ENCODE measurements around the gene ARHGEF35.
"Not testable (repeated sequence)": the region's sequence is repeated elsewhere in the genome, so short reads cannot be mapped to it uniquely, and the experiment has no call there.

ARHGEF35 gene

DNA sequence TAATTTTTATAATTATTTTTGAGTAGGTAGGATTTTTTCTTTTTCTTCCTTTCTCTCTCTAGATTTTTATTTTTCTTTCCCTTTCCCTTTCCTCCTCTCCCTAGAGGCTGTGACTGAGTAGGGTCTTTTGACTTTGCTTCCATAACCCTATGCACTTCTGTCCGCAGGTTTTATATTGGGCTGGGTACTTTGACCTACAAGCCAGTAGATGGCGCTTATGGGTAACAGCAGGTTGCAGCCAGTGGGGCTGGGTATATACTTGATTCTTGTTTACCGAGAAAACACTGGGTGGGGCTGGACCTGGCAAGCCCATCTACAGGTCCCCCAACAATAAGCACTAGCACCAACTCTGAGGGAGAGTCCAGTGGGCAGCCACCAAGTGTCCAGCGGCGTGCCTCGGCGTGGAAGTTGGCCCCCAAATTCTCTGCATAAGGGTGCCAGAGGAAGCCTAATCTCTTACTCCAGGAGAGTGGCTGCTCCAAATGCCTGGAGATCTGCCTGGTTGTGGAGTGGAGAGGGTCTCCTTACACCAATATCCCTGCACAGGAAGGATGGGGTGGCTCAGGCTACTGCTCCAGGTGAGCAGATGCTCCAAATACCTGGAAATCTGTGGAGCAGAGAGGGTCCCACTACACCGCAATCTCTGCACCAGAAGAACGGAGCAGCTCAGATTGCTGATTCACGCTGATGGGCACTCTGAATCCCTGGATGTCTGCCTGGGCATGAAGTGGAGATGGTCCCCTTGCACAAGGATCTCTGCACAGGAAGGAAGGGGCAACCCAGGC, 17.1 kb downstream of the ARHGEF35 start:
- DNase-seq: not testable (repeated sequence)

DNA sequence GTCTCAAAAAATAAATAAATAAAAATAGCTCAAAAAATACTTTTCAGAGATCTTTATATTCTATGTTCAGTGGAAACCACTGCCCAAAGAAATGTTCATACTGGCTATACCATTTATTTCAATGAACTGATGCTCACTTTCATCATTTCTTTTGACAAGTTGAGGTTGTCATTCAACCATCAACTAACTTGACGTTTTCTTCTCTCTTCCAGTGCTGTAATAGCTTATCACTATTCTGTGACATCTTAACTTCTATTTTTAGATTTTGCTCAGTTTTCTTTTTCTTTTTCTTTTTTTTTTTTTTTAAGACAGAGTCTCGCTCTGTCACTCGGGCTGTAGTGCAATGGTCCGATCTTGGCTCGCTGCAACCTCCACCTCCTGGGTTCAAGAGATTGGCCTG, 21.0 kb downstream of the ARHGEF35 start:
- no peak for DNase-seq

DNA sequence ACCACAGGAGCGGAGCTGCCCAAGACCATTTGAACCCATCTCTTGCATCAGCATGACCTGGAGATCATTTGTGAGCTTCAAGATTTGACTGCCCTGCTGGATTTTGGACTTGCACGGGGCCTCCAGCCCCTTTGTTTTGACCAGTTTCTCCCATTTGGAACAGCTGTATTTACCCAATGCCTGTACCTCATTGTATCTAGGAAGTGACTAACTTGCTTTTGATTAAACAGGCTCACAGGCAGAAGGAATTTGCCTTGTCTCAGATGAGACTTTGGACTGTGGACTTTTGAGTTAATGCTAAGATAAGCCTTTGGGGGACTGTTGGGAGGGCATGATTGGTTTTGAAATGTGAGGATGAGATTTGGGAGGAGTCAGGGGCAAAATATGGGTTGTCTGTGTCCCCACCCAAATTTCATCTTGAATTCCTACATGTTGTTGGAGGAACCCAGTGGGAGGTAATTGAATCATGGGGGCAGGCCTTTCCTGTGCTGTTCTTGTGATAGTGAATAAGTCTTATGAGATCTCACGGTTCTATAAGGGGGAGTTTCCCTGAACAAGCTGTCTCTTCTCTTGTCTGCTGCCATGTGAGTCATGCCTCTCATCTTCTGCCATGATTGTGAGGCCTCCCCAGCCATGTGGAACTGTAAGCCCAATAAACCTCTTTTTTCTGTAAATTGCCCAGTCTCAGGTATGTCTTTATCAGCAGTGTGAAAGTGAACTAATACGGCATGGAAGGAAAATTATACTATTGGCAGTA, 23.9 kb downstream of the ARHGEF35 start:
- DNase-seq: not testable (repeated sequence)

DNA sequence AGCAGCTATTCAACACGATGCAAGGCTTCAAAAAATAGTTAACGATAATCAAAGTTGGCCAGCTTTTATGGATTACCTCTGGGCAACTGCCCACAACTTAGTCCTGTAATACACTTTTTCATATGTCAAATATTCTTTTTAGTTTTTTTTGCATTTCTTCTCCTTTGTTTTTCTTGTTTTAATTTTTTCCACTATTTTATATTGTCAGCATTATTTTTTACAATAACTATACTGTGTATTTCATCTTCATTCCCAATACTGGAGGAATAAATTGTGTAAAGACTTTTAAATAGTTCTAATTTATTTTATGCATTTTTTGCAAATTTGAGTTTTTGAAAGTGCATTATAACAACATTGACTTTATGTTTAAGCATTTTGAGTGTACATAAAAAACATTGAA, 30.8 kb downstream of the ARHGEF35 start:
- DNase-seq: no peak

DNA sequence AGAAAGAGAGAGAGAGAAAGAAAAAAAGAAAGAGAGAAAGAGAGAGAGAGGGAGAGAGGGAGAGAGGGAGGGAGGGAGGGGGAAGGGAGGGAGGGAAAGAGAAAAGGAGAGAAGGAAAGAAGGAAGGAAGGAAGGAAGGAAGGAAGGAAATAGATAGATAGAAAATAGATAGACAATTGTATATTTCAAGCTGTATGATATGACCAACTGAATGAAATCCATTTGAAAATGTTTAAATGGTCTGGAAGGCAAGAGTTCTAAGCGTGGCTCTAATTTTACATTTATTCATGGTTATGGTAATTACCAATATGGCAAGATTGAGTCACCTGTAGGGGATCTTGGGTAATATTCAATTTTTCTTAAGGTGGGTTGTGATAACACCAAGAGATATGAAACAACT, 36.8 kb downstream of the ARHGEF35 start:
- no peak for DNase-seq

DNA sequence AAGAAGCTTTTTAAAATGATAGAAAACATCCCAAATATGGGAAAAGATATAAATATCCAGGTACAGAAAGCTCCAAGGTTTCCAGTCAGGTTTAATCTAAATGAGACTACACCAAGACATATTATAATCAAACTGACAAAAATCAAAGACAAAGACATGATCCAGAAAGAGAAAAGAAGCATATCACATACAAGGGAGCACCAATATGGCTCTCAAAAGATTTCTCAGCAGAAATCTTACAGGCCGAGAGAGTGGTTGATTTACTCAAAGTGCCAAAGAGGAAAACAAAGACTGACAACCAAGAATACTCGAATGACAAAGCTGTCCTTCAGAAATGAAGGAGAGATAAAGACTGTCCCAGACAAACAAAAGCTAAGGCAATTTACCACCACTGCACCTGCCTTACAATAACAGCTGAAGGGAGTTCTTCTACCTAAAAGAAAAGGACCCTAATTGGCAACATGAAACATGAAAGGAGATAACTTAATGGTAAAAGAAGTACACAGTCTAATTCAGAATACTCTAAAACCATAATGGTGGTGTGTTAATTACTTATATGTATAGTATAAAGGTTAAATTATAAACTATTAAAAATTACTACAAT, 47.3 kb downstream of the ARHGEF35 start:
- no peak for DNase-seq

DNA sequence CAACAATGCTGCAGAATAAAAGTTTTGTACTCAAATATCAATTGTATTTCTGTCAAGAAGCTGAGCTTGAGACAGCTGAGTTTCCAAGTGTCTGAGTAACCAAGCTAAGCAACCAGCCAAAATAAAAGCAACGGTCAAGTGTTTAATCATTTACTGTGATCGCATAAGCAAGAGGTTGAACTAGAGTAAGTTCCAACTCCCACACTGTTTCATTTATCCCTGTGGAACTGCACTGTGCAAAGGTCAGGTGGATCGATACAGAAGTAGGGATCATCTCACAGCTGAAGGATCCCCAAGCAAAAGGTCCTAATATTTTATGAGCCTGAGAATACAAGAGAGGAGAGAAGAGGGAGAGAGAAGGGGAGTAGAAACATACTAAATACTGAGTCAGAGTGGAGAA, 51.2 kb downstream of the ARHGEF35 start:
- no peak for DNase-seq

DNA sequence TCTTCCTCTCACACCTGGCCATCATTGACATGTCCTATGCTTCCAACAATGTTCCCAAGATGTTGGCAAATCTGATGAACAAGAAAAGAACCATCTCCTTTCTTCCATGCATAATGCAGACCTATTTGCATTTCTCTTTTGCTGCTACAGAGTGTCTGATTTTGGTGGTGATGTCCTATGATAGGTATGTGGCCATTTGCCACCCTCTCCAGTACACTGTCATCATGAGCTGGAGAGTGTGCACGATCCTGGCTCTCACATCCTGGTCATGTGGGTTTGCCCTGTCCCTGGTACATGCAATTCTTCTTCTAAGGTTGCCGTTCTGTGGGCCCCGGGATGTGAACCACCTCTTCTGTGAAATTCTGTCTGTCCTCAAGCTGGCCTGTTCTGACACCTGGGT, 53.4 kb downstream of the ARHGEF35 start:
- no peak for DNase-seq

DNA sequence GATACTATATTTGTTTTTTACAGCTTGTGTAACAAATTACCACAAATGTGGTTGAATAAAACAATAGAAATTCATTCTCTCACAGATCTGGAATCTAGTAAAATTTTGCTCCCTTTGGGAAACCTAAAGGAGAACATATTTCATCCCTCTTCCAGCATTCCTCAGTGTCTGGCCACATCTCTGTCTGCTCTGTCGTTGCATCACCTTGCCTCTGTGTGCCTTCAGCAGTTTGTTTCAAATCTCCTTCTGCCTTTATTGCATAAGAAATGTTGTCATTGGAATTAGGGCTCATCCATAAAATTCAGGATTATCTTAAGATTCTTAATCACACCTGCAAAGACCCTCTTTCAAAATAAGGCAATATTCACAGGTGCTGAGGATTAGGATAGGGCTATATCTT, 58.1 kb downstream of the ARHGEF35 start:
- DNase-seq: no peak
